IMR-90 (cell line): ENCODE measurements around the gene EFEMP1.

Source experiments
- CEBPB ChIP-seq: IDR thresholded peaks from 2 replicates; pipeline ENCODE4 v1.6.1; 2012; ENCODE audit warnings: low read depth, low read length, improper control_type of control experiment
- FOS ChIP-seq: fragments of 150-350 bp; IDR thresholded peaks from 2 replicates; pipeline ENCODE4 v1.6.1; 2016; ENCODE audit warnings: low read depth, low read length
- MAFK ChIP-seq: IDR thresholded peaks from 2 replicates; pipeline ENCODE4 v1.6.1; 2012; ENCODE audit warnings: low read depth, low read length, improper control_type of control experiment
- TF ChIP-seq, protein P1 (sequence below): conservative IDR thresholded peaks from 2 replicates; pipeline ENCODE4 v1.5.1; 2012; ENCODE audit warnings: mild to moderate bottlenecking, low read depth, low read length, improper control_type of control experiment

DNA sequence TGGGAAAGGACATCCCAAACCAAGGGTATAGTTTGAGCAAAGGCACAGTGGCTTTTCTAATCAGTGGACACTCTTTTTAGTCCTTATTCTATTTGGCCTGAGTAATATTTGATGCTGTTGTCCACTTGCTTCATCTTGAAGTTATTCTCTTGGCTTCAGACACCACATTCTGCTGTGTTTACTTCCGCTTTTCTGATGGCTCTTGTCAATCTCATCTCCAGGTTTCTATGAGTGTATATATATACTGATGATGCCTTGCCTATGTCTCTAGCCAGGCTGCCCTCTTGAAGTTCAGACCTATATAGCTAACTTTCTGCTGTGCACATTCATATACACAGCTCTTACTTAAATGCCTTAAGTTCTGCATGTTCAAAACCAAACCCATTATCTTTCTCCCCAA, 83.1 kb downstream of the EFEMP1 start:
- TF ChIP-seq, protein P1, sequence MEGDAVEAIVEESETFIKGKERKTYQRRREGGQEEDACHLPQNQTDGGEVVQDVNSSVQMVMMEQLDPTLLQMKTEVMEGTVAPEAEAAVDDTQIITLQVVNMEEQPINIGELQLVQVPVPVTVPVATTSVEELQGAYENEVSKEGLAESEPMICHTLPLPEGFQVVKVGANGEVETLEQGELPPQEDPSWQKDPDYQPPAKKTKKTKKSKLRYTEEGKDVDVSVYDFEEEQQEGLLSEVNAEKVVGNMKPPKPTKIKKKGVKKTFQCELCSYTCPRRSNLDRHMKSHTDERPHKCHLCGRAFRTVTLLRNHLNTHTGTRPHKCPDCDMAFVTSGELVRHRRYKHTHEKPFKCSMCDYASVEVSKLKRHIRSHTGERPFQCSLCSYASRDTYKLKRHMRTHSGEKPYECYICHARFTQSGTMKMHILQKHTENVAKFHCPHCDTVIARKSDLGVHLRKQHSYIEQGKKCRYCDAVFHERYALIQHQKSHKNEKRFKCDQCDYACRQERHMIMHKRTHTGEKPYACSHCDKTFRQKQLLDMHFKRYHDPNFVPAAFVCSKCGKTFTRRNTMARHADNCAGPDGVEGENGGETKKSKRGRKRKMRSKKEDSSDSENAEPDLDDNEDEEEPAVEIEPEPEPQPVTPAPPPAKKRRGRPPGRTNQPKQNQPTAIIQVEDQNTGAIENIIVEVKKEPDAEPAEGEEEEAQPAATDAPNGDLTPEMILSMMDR: no peak
- TF ChIP-seq MAFK (no peak), FOS (no peak), CEBPB (no peak)
